ENCODE data around the gene SPAG16.
"Not testable (repeated sequence)": the region's sequence is repeated elsewhere in the genome, so short reads cannot be mapped to it uniquely, and the experiment has no call there.

The SPAG16 gene

GRCh38 chr2:214019229-214019972 is 735.1 kb downstream of the SPAG16 start:
- DNase-seq = no peak

DNA sequence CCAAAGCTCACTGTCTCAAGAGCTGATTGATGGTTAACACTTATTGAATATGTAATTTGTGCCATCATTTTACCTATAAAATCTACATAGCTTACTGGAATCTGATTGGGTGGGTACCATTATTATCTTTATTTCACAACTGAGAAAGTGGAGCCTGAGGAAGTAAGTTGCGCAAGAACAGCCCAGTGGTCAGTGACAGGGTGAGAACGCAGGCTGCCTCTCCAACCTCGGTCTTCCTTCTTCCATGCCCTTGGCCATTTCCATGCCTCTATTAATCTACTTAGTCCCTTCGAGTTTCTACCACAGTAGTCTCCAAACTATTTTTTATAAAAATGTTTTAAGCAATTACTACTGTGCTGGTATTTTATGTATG is 735.7 kb downstream of the SPAG16 start:
- DNase-seq = no peak

GRCh38 chr2:214029190-214029589 is 744.9 kb downstream of the SPAG16 start:
- no peak for DNase-seq

DNA sequence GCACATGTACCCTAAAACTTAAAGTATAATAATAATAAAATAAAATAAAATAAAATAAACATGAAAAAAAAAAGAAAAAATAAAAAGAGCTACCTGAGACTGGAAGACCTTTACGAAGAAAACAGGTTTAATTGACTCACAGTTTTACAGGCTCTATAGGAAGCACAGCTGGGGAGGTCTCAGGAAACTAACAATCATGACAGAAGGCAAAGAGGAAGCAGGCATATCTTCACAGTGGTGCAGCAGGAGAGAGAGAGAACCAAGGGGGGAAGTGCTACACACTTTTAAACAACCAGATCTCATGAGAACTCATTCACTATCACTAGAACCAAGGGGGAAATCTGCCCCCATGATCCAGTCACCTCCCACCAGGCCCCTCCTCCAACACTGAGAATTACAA is 747.3 kb downstream of the SPAG16 start:
- DNase-seq = no peak

GRCh38 chr2:214034417-214034816 is 750.2 kb downstream of the SPAG16 start:
- DNase-seq = no peak

GRCh38 chr2:214035091-214035852 is 751.0 kb downstream of the SPAG16 start:
- DNase-seq = no peak

DNA sequence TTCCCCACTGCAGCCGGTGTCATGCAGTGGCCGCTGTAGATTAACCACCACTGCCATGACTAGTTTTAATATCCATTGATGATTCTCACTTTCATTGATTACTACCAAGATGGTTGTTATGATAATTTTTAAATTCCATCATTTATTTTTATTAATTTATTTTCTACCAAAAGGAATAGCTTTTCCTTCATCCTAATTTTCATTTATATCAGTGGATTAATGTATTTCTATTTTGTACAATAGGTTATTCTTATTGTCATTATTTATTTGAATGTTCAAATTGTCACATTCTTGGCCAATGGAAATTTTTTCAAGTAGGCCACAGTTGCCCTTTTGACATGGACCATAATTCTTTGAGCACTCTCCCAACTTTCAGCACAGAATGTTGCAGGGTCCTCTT is 751.7 kb downstream of the SPAG16 start:
- DNase-seq = no peak

- no peak for DNase-seq
Observed at GRCh38 chr2:214038186-214038585, 753.9 kb downstream of the SPAG16 start.

GRCh38 chr2:214050731-214051130 is 766.5 kb downstream of the SPAG16 start:
- no peak for DNase-seq

DNA sequence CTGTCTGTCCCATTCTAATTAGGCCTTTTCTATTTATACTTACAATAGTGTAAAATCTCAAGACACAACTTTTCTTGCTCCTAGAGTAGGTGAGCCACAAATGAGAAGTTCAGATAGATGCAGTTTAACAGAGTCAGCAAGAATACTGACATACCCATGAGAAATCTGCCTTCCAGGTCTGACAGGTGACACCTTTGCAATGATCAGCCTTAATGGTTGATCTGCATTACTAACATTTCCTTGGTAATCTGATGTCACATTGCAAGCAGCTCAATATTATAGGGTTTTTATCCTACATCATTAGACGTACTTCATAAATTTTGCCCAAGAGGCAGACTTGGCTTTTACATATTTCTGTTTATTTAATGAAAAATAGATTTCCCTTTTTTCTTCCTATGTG is 767.3 kb downstream of the SPAG16 start:
- no peak for DNase-seq

- no peak for DNase-seq
Observed at GRCh38 chr2:214052235-214052634, 768.0 kb downstream of the SPAG16 start.

GRCh38 chr2:214057986-214058385 is 773.7 kb downstream of the SPAG16 start:
- DNase-seq = no peak

GRCh38 chr2:214062279-214062678 is 778.0 kb downstream of the SPAG16 start:
- DNase-seq = not testable (repeated sequence)

GRCh38 chr2:214064471-214064870 is 780.2 kb downstream of the SPAG16 start:
- no peak for DNase-seq

- no peak for DNase-seq
Observed at GRCh38 chr2:214066862-214067261, 782.6 kb downstream of the SPAG16 start.

DNA sequence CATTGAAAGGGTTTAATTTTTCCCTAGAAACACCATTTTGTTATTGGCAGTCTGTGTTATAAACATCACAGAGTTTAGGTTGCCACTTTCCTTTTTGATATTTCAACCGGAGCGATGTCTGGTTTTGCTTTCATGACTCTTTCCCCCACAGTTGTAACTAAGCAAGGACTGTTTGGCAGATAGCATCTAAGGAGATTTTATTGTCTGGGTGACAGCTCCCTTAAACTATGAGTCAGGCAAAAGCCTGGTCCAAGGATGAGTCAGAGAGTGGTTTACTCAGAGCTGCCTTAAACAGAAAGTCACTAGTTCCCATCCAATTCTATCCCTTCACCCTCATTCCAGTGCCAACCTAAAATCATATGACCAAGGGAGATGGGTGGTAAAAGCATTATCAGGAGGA is 785.0 kb downstream of the SPAG16 start:
- peak; percentile 64 for DNase-seq

DNA sequence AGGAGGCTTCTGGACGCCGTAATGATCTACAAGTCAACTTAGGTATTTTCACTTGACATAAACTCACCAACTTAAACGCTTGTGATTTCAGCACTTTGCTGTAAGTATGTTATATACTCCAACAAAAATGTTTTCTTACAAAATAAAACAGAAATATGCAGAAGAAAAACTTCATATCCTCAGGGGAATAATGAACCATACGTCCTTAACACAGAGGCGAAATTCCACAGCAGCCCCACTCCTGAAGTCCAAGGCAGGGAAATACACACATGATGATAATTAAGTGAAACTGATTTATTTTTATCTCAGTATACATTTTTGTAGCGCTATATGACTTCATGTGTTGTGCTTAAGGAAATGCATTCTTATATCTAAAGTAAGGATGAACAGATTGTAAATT is 791.2 kb downstream of the SPAG16 start:
- DNase-seq = no peak

- DNase-seq = no peak
Observed at GRCh38 chr2:214076527-214076926, 792.3 kb downstream of the SPAG16 start.

GRCh38 chr2:214077727-214078126 is 793.5 kb downstream of the SPAG16 start:
- no peak for DNase-seq

- DNase-seq = no peak
Observed at GRCh38 chr2:214079032-214079431, 794.8 kb downstream of the SPAG16 start.

- DNase-seq = no peak
Observed at GRCh38 chr2:214088536-214088935, 804.3 kb downstream of the SPAG16 start.

- no peak for DNase-seq
Observed at GRCh38 chr2:214096208-214096715, 812.0 kb downstream of the SPAG16 start.

- no peak for DNase-seq
Observed at GRCh38 chr2:214098811-214099210, 814.5 kb downstream of the SPAG16 start.

GRCh38 chr2:214100488-214100887 is 816.2 kb downstream of the SPAG16 start:
- DNase-seq = no peak
